SK-N-SH treated with all-trans-retinoic acid at 6 μM for 48 hours (cell line): Measurements from ENCODE around the gene SMIM22.

Experiments
- CSDC2 ChIP-seq: fragments of 250-450 bp; sonication (Bioruptor Pico); IDR thresholded peaks from 2 replicates; pipeline ENCODE4 v1.5.0; 2020; ENCODE audit warnings: mild to moderate bottlenecking, moderate library complexity
- GLIS3 ChIP-seq: fragments of 250-450 bp; sonication (Bioruptor Pico); IDR thresholded peaks from 2 replicates; pipeline ENCODE4 v1.5.0; 2020; ENCODE audit warnings: mild to moderate bottlenecking, moderate library complexity
- ZFP3 ChIP-seq: fragments of 250-450 bp; sonication (Bioruptor Pico); IDR thresholded peaks from 2 replicates; pipeline ENCODE4 v1.5.0; 2020; ENCODE audit warnings: mild to moderate bottlenecking, moderate library complexity
- ZNF565 ChIP-seq: fragments of 450-650 bp; formaldehyde crosslinking; conservative IDR thresholded peaks from 2 replicates; pipeline ENCODE4 v1.5.0; 2020; ENCODE audit warnings: low read depth, mild to moderate bottlenecking, moderate library complexity
- TF ChIP-seq, protein P1 (sequence below): fragments of 250-450 bp; sonication (Bioruptor Pico); IDR thresholded peaks from 2 replicates; pipeline ENCODE4 v1.8.0; 2021; ENCODE audit warnings: low read depth, mild to moderate bottlenecking, moderate library complexity, borderline replicate concordance

- TF ChIP-seq ZNF565 (CRISPR knock-in tag), result no peak
- no peak for TF ChIP-seq CSDC2 (CRISPR knock-in tag)
- TF ChIP-seq GLIS3 (CRISPR knock-in tag), result no peak
- TF ChIP-seq ZFP3 (CRISPR knock-in tag), result no peak
- TF ChIP-seq, protein P1, sequence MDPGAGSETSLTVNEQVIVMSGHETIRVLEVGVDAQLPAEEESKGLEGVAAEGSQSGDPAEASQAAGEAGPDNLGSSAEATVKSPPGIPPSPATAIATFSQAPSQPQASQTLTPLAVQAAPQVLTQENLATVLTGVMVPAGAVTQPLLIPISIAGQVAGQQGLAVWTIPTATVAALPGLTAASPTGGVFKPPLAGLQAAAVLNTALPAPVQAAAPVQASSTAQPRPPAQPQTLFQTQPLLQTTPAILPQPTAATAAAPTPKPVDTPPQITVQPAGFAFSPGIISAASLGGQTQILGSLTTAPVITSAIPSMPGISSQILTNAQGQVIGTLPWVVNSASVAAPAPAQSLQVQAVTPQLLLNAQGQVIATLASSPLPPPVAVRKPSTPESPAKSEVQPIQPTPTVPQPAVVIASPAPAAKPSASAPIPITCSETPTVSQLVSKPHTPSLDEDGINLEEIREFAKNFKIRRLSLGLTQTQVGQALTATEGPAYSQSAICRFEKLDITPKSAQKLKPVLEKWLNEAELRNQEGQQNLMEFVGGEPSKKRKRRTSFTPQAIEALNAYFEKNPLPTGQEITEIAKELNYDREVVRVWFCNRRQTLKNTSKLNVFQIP (CRISPR knock-in tag), result no peak
Observed at GRCh38 chr16:4753227-4753626, 41.9 kb upstream of the SMIM22 start.
